Neural progenitor cell (in vitro differentiated cells): Measurements from ENCODE around the gene PAEP. TPM values are rescaled to one million over a fixed set of nuclear protein-coding genes. Genes with fewer than 3 reads are reported as not detected.

ENCODE experiments used
- DNase-seq: peaks from one replicate; pipeline ENCODE4 v3.0.0-alpha.2; 2016; ENCODE audit warnings: low spot score
- H2AFZ ChIP-seq: fragments of 200-600 bp; sonication (generic); replicated peaks from 2 replicates; pipeline ENCODE4 v1.6.1; 2016; ENCODE audit warnings: antibody characterized with exemption
- H3F3A ChIP-seq: fragments of 200-600 bp; sonication (generic); 2 replicates; pipeline ENCODE4 v1.6.1; 2016; ENCODE audit warnings: antibody characterized with exemption, low read depth
- H3K27ac ChIP-seq: fragments of 200-600 bp; sonication (generic); 2 replicates; pipeline ENCODE4 v1.5.1; 2016; ENCODE audit warnings: mild to moderate bottlenecking
- H3K27me3 ChIP-seq: fragments of 200-600 bp; sonication (generic); 2 replicates; pipeline ENCODE4 v1.6.1; 2016; ENCODE audit warnings: mild to moderate bottlenecking, moderate library complexity
- H3K36me3 ChIP-seq: fragments of 200-600 bp; sonication (generic); 2 replicates; pipeline ENCODE4 v1.5.1; 2016
- H3K4me1 ChIP-seq: fragments of 200-600 bp; sonication (generic); 2 replicates; pipeline ENCODE4 v1.6.1; 2016; ENCODE audit warnings: mixed run types
- H3K4me2 ChIP-seq: fragments of 200-600 bp; sonication (generic); 2 replicates; pipeline ENCODE4 v1.6.1; 2016
- H3K4me3 ChIP-seq: fragments of 200-600 bp; sonication (generic); 2 replicates; pipeline ENCODE4 v1.5.1; 2016
- H3K79me2 ChIP-seq: fragments of 200-600 bp; sonication (generic); 2 replicates; pipeline ENCODE4 v1.6.1; 2016; ENCODE audit warnings: low read depth
- H3K9ac ChIP-seq: fragments of 200-600 bp; sonication (generic); 2 replicates; pipeline ENCODE4 v1.6.1; 2016
- H3K9me3 ChIP-seq: fragments of 200-600 bp; sonication (generic); 2 replicates; pipeline ENCODE4 v1.5.1; 2016; ENCODE audit warnings: low read depth
- H4K20me1 ChIP-seq: fragments of 200-600 bp; sonication (generic); 2 replicates; pipeline ENCODE4 v1.6.1; 2016; ENCODE audit warnings: low read depth
- H3K27ac Mint-ChIP-seq: 3 replicates; pipeline ENCODE4 v1.8.0; 2021; ENCODE audit warnings: mixed read lengths
- H3K27me3 Mint-ChIP-seq: 2 replicates; pipeline ENCODE4 v1.8.0; 2022; ENCODE audit warnings: low read depth, mild to moderate bottlenecking, inconsistent platforms, moderate library complexity, mixed read lengths; ENCODE audit not compliant: insufficient read depth
- H3K36me3 Mint-ChIP-seq: 3 replicates; pipeline ENCODE4 v1.8.0; 2021; ENCODE audit warnings: mixed read lengths
- H3K4me1 Mint-ChIP-seq: 3 replicates; pipeline ENCODE4 v1.8.0; 2021; ENCODE audit warnings: mixed read lengths
- H3K4me3 Mint-ChIP-seq: 3 replicates; pipeline ENCODE4 v1.8.0; 2021; ENCODE audit warnings: mild to moderate bottlenecking, moderate library complexity, mixed read lengths
- H3K9me3 Mint-ChIP-seq: 3 replicates; pipeline ENCODE4 v1.8.0; 2020; ENCODE audit warnings: mixed read lengths
- CTCF ChIP-seq: fragments of 200-600 bp; sonication (generic); IDR thresholded peaks from 2 replicates; pipeline ENCODE4 v1.5.1; 2017; ENCODE audit warnings: antibody characterized with exemption, mild to moderate bottlenecking
- EZH2 ChIP-seq: fragments of 200-600 bp; sonication (generic); IDR thresholded peaks from 2 replicates; pipeline ENCODE4 v1.6.1; 2017; ENCODE audit warnings: antibody characterized with exemption, mild to moderate bottlenecking, moderate library complexity
- EZH2phosphoT487 ChIP-seq: fragments of 200-600 bp; sonication (generic); IDR thresholded peaks from 2 replicates; pipeline ENCODE4 v1.6.1; 2017; ENCODE audit warnings: antibody characterized with exemption
- total RNA-seq: library from RNA; depleted of rRNA; stranded (reverse); fragments of >200 nt; gene quantifications from 2 replicates; pipeline ENCODE4 v1.2.3, GENCODE V29; 2015; ENCODE audit warnings: low replicate concordance

Gene PAEP
- total RNA-seq, 1 donor from 2014 or later, result not detected

GRCh38 chr9:135609366-135609955, 47.9 kb downstream of the PAEP start:
- no peaks in the 10 kb centered on the region for H3K36me3 Mint-ChIP-seq
- no peaks in the 10 kb centered on the region for H3K9me3 ChIP-seq
- no peak overlapping the region for H3K27ac Mint-ChIP-seq

GRCh38 chr9:135610290-135611141, 49.0 kb downstream of the PAEP start:
- no peaks in the 10 kb centered on the region for H3K36me3 Mint-ChIP-seq
- no peaks in the 10 kb centered on the region for H3K4me1 Mint-ChIP-seq
- no peaks in the 10 kb centered on the region for H3F3A ChIP-seq
- no peak overlapping the region for H3K4me3 ChIP-seq
- H3K4me3 Mint-ChIP-seq, result no peak overlapping the region
- H3K9me3 ChIP-seq, result no peaks in the 10 kb centered on the region
- no peak overlapping the region for H3K4me2 ChIP-seq
- no peak overlapping the region for H3K27ac ChIP-seq
- H4K20me1 ChIP-seq, result no peaks in the 10 kb centered on the region
- H3K9me3 Mint-ChIP-seq, result no peaks in the 10 kb centered on the region
- H3K36me3 ChIP-seq, result no peaks in the 10 kb centered on the region
- peaks cover 5% of the 10 kb centered on the region for H3K27me3 Mint-ChIP-seq
- no peak for TF ChIP-seq EZH2
- H3K27ac Mint-ChIP-seq, result no peak overlapping the region
- no peaks in the 10 kb centered on the region for H3K4me1 ChIP-seq
- H3K79me2 ChIP-seq, result no peaks in the 10 kb centered on the region
- no peak for DNase-seq
- H3K9ac ChIP-seq, result no peak overlapping the region
- no peak overlapping the region for H2AFZ ChIP-seq
- H3K27me3 ChIP-seq, result no peaks in the 10 kb centered on the region

More at GRCh38 chr9:135609366-135609955, 47.9 kb downstream of the PAEP start:
- Histone ChIP-seq H3K4me3 (no peak overlapping the region), H4K20me1 (no peaks in the 10 kb centered on the region), H3K36me3 (no peaks in the 10 kb centered on the region), H3K4me1 (no peaks in the 10 kb centered on the region), H3K27me3 (no peaks in the 10 kb centered on the region), H3K9ac (no peak overlapping the region), H2AFZ (no peak overlapping the region), H3F3A (no peaks in the 10 kb centered on the region), H3K4me2 (no peak overlapping the region), H3K27ac (no peak overlapping the region), H3K79me2 (no peaks in the 10 kb centered on the region)
- Mint-ChIP-seq H3K27me3 (peaks cover 5% of the 10 kb centered on the region), H3K9me3 (no peaks in the 10 kb centered on the region), H3K4me3 (no peak overlapping the region), H3K4me1 (no peaks in the 10 kb centered on the region)
- DNase-seq, result no peak
- TF ChIP-seq EZH2phosphoT487 (no peak), EZH2 (no peak), CTCF (no peak)

GRCh38 chr9:135611142-135611874, 49.8 kb downstream of the PAEP start:
- H3K9ac ChIP-seq, result no peak overlapping the region
- H3K36me3 ChIP-seq, result no peaks in the 10 kb centered on the region
- H3K27ac ChIP-seq, result no peak overlapping the region
- Mint-ChIP-seq H3K27me3 (peaks cover 5% of the 10 kb centered on the region), H3K9me3 (no peaks in the 10 kb centered on the region), H3K36me3 (no peaks in the 10 kb centered on the region), H3K4me1 (no peaks in the 10 kb centered on the region), H3K4me3 (no peak overlapping the region), H3K27ac (no peak overlapping the region)
- no peaks in the 10 kb centered on the region for H3K4me1 ChIP-seq
- H3F3A ChIP-seq, result no peaks in the 10 kb centered on the region
- TF ChIP-seq EZH2phosphoT487 (no peak), CTCF (no peak), EZH2 (no peak)
- no peak overlapping the region for H3K4me2 ChIP-seq
- no peak for DNase-seq
- H3K4me3 ChIP-seq, result no peak overlapping the region
- H3K27me3 ChIP-seq, result no peaks in the 10 kb centered on the region
- H2AFZ ChIP-seq, result no peak overlapping the region
- H3K9me3 ChIP-seq, result no peaks in the 10 kb centered on the region
- H3K79me2 ChIP-seq, result no peaks in the 10 kb centered on the region
- H4K20me1 ChIP-seq, result no peaks in the 10 kb centered on the region
